ENCODE measurements around the gene PRRX2.

Gene PRRX2

GRCh38 chr9:129761901-129762369 is 96.5 kb downstream of the PRRX2 start:
- DNase-seq: no peak

DNA sequence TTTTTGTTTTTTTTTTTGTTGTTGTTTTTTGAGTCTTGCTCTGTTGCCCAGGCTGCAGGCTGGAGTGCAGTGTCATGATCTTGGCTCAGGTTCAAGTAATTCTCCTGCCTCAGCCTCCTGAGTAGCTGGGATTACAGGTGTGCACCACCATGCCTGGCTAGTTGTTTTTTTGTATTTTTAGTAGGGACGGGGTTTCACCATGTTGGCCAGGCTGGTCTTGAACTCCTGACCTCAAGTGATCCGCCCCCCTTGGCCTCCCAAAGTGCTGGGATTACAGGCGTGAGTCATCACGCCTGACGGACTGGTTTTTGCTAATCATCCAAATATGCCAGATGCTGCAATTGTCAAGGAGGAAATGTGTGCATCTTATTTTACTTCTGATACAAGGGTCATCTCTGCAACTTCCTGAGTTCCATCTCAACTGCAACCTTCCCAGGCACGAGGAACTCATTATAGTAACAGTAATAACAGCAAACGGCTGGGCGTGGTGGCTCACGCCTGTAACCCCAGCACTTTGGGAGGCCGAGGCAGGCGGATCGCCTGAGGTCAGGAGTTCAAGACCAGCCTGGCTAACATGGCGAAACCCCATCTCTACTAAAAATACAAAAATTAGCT is 97.0 kb downstream of the PRRX2 start:
- DNase-seq: peak; percentile 16

DNA sequence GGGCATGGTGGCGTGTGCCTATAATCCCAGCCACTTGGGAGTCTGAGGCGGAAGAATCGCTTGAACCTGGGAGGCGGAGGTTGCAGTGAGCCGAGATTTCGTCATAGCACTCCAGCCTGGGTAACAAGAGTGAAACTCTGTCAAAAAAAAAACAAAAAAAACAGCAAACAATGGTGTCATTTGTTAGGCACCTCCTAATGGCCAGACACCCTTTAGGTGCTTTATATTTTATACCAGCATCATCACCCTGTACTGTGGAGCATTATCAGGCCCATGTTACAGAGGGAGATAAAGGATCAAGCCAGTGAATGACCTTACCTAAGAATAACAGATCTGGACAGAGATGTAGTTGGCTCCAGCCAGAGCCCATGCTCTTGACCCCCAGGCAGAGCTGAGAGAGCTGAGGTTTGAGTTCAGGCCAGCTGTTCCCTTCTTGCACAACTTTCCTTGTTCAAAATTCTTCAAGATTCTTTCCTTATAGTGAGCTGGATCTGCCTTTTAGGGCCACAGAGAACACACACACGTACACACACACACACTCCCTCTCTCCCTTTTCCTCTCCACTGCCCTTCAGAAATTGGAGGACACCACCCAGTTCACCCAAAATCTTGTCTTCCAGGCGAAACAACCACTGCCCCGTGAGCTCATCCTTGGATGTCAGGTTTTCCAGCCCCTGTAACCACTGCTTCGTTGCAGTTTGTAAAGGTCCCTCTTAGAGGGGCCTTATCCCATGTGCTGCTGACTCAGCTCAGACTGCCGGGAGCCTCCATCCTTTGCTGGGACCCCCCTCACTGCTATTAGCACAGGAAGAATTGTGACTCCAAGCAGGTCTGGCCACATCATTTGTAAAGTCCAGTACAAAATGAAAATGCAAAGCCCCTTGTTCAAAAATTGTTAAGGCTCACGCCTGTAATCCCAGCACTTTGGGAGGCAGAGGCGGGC is 97.8 kb downstream of the PRRX2 start:
- DNase-seq: no peak

- no peak for DNase-seq
Observed at GRCh38 chr9:129765764-129766317, 100.4 kb downstream of the PRRX2 start.

- DNase-seq: no peak
Observed at GRCh38 chr9:129768486-129768885, 103.0 kb downstream of the PRRX2 start.

GRCh38 chr9:129769669-129770068 is 104.2 kb downstream of the PRRX2 start:
- no peak for DNase-seq

- DNase-seq: no peak
Observed at GRCh38 chr9:129770741-129771140, 105.3 kb downstream of the PRRX2 start.
